ENCODE data around the gene FALEC.

Gene FALEC

GRCh38 chr1:150560576-150561253, 45.2 kb downstream of the FALEC start:
- no peaks in the 10 kb centered on the region for H3K9me2 ChIP-seq (replicated peaks; ENCODE audit: insufficient read depth, low read length)
- TF ChIP-seq EZH2phosphoT487 (conservative IDR thresholded peaks at IDR 0.05; ENCODE audit: low read length) (no peak), CTCF (IDR thresholded peaks at IDR 0.05; ENCODE audit: insufficient read depth, low read length, poor library complexity, severe bottlenecking) (peak; percentile 77)
- H3F3A ChIP-seq (ENCODE audit: insufficient read depth) = peaks cover 49% of the 10 kb centered on the region
- H3K4me3 ChIP-seq (ENCODE audit: insufficient read depth, low read length, poor library complexity, severe bottlenecking) = peak overlapping the region; percentile 56
- H3K27ac ChIP-seq (ENCODE audit: low read depth, low read length) = peak overlapping the region; percentile 99
- peak overlapping the region; percentile 70 for H3K9ac ChIP-seq (ENCODE audit: low read length)
- no peaks in the 10 kb centered on the region for H3K36me3 ChIP-seq (ENCODE audit: low read length)
- no peaks in the 10 kb centered on the region for H4K20me1 ChIP-seq (ENCODE audit: low read depth, low read length)
- H3K9me3 ChIP-seq (ENCODE audit: insufficient read depth, low read length) = no peaks in the 10 kb centered on the region
- peak overlapping the region; percentile 69 for H2AFZ ChIP-seq (ENCODE audit: low read depth, low read length, severe bottlenecking)
- H3K4me2 ChIP-seq (ENCODE audit: low read depth, low read length, poor library complexity, severe bottlenecking) = peak overlapping the region; percentile 97
- H3K79me2 ChIP-seq (ENCODE audit: insufficient read depth, low read length) = peaks cover 9% of the 10 kb centered on the region; the same call in 1 of the 2 replicates
- no peaks in the 10 kb centered on the region for H3K27me3 ChIP-seq (ENCODE audit: low read length)

- H3K36me3 ChIP-seq (ENCODE audit: low read length) = no peaks in the 10 kb centered on the region
- H3K4me3 ChIP-seq (ENCODE audit: insufficient read depth, low read length, poor library complexity, severe bottlenecking) = peak overlapping the region; percentile 56
- no peaks in the 10 kb centered on the region for H3K27me3 ChIP-seq (ENCODE audit: low read length)
- peak overlapping the region; percentile 69 for H2AFZ ChIP-seq (ENCODE audit: low read depth, low read length, severe bottlenecking)
- H3K79me2 ChIP-seq (ENCODE audit: insufficient read depth, low read length) = peaks cover 11% of the 10 kb centered on the region; the same call in 1 of the 2 replicates
- no peak for TF ChIP-seq EZH2phosphoT487 (conservative IDR thresholded peaks at IDR 0.05; ENCODE audit: low read length)
- TF ChIP-seq CTCF (IDR thresholded peaks at IDR 0.05; ENCODE audit: insufficient read depth, low read length, poor library complexity, severe bottlenecking) = no peak
- peak overlapping the region; percentile 99 for H3K27ac ChIP-seq (ENCODE audit: low read depth, low read length)
- H3K9me3 ChIP-seq (ENCODE audit: insufficient read depth, low read length) = no peaks in the 10 kb centered on the region
- no peaks in the 10 kb centered on the region for H4K20me1 ChIP-seq (ENCODE audit: low read depth, low read length)
- no peaks in the 10 kb centered on the region for H3K9me2 ChIP-seq (replicated peaks; ENCODE audit: insufficient read depth, low read length)
- peak overlapping the region; percentile 97 for H3K4me2 ChIP-seq (ENCODE audit: low read depth, low read length, poor library complexity, severe bottlenecking)
- peaks cover 56% of the 10 kb centered on the region for H3F3A ChIP-seq (ENCODE audit: insufficient read depth)
- H3K9ac ChIP-seq (ENCODE audit: low read length) = peak overlapping the region; percentile 70
Measured at GRCh38 chr1:150561254-150561973, 45.9 kb downstream of the FALEC start.

- Histone ChIP-seq H3K27me3 (ENCODE audit: low read length) (no peaks in the 10 kb centered on the region), H3K4me2 (ENCODE audit: low read depth, low read length, poor library complexity, severe bottlenecking) (peak overlapping the region; percentile 97), H2AFZ (ENCODE audit: low read depth, low read length, severe bottlenecking) (peak overlapping the region; percentile 69), H3K9me2 (replicated peaks; ENCODE audit: insufficient read depth, low read length) (no peaks in the 10 kb centered on the region), H4K20me1 (ENCODE audit: low read depth, low read length) (no peaks in the 10 kb centered on the region), H3K9me3 (ENCODE audit: insufficient read depth, low read length) (no peaks in the 10 kb centered on the region), H3F3A (ENCODE audit: insufficient read depth) (peaks cover 62% of the 10 kb centered on the region), H3K36me3 (ENCODE audit: low read length) (no peaks in the 10 kb centered on the region), H3K9ac (ENCODE audit: low read length) (peak overlapping the region; percentile 70), H3K79me2 (ENCODE audit: insufficient read depth, low read length) (peaks cover 15% of the 10 kb centered on the region; the same call in 1 of the 2 replicates), H3K27ac (ENCODE audit: low read depth, low read length) (peak overlapping the region; percentile 99), H3K4me3 (ENCODE audit: insufficient read depth, low read length, poor library complexity, severe bottlenecking) (peak overlapping the region; percentile 56)
- TF ChIP-seq CTCF (IDR thresholded peaks at IDR 0.05; ENCODE audit: insufficient read depth, low read length, poor library complexity, severe bottlenecking) (no peak), EZH2phosphoT487 (conservative IDR thresholded peaks at IDR 0.05; ENCODE audit: low read length) (no peak)
Measured at GRCh38 chr1:150561974-150562445, 46.5 kb downstream of the FALEC start.
